HepG2 (cell line): ENCODE results near the gene CD81. TPM values are rescaled to one million over a fixed set of nuclear protein-coding genes. Genes with fewer than 3 reads are reported as not detected.

Experiments
- ATAC-seq: fragments of 200-7000 bp; cut with Tn5 transposase; 3 replicates; pipeline ENCODE4 v1.9.1; 2020; ENCODE audit warnings: mild to moderate bottlenecking, moderate library complexity
- BruUV-seq: library from RNA; stranded (reverse); fragments of 400-500 nt; replicated peaks from 2 replicates; lab custom pipeline; 2021; lab: Mats Ljungman, UMichigan
- CTCF ChIA-PET: fragments of 300-600 bp; formaldehyde crosslinking; extraction: SDS; loops from one replicate; lab custom pipeline; 2021; ENCODE audit warnings: low total read pairs, inconsistent platforms, low intra/inter-chr PET ratio; lab: Yijun Ruan, JAX
- POLR2A ChIA-PET: fragments of 350-600 bp; sonication (Branson Sonifier 250); formaldehyde crosslinking; loops from one replicate; lab custom pipeline; 2020; ENCODE audit warnings: antibody characterized with exemption, inconsistent platforms; lab: Yijun Ruan, JAX
- DNase-seq: peaks from one replicate; pipeline ENCODE4 v3.0.0-alpha.2; 2015; ENCODE audit warnings: low spot score
- FAIRE-seq: peaks from 3 replicates; lab custom pipeline; 2011; peaks lifted over from hg19 to GRCh38; lab: Jason Lieb, UNC
- H2AFZ ChIP-seq: one replicate; pipeline ENCODE4 v1.6.1; 2011; ENCODE audit warnings: low read length, inconsistent platforms
- H3K27ac ChIP-seq: fragments of 300-600 bp; 3 replicates; pipeline ENCODE4 v1.8.0; 2011; ENCODE audit warnings: mixed run types, mild to moderate bottlenecking, mixed read lengths, low read length, inconsistent platforms; ENCODE audit not compliant: insufficient read depth; ENCODE audit errors: extremely low read length
- H3K27me3 ChIP-seq, 2 experiments: fragments of 200-600 bp in 1 of 2; 2 replicates in 1 of 2; 3 replicates in 1 of 2; pipeline versions ENCODE4 v1.6.0 to v1.8.0; 2011; ENCODE audit warnings: low read length in 2 of 2, mild to moderate bottlenecking in 2 of 2, moderate library complexity in 2 of 2, inconsistent platforms in 1 of 2; ENCODE audit not compliant: insufficient read depth in 2 of 2, control insufficient read depth in 1 of 2
- H3K36me3 ChIP-seq, 2 experiments: fragments of 200-600 bp in 1 of 2; replicated peaks in 1 of 2; 2 replicates in 1 of 2; 3 replicates in 1 of 2; pipeline versions ENCODE4 v1.5.1 to v1.8.0; 2011; ENCODE audit warnings: low read length in 2 of 2, inconsistent platforms in 1 of 2; ENCODE audit not compliant: insufficient read depth in 2 of 2, control insufficient read depth in 1 of 2
- H3K4me1 ChIP-seq: 2 replicates; pipeline ENCODE4 v1.5.1; 2012; ENCODE audit warnings: low read length, inconsistent platforms; ENCODE audit not compliant: insufficient read depth
- H3K4me2 ChIP-seq: 2 replicates; pipeline ENCODE4 v1.6.0; 2011; ENCODE audit warnings: low read depth, low read length, inconsistent platforms
- H3K4me3 ChIP-seq, 3 experiments: fragments of 200-600 bp in 1 of 3; sonication (generic), shearing (Covaris generic) in 1 of 3; replicated peaks in 1 of 3; 2 replicates each; pipeline ENCODE4 v1.5.1; 2011 to 2016; ENCODE audit warnings: low read length in 3 of 3, inconsistent platforms in 2 of 3, low read depth in 2 of 3, mild to moderate bottlenecking in 2 of 3, control low read depth in 1 of 3, mixed read lengths in 1 of 3; ENCODE audit not compliant: insufficient read depth in 1 of 3
- H3K79me2 ChIP-seq: one replicate; pipeline ENCODE4 v1.6.1; 2011; ENCODE audit warnings: low read length, inconsistent platforms; ENCODE audit not compliant: insufficient read depth
- H3K9ac ChIP-seq: 2 replicates; pipeline ENCODE4 v1.6.0; 2011; ENCODE audit warnings: mild to moderate bottlenecking, low read depth, low read length, inconsistent platforms; ENCODE audit not compliant: insufficient read depth
- H3K9me3 ChIP-seq: 2 replicates; pipeline ENCODE4 v1.5.1; 2012; ENCODE audit warnings: mild to moderate bottlenecking, low read length
- H4K20me1 ChIP-seq: 2 replicates; pipeline ENCODE4 v1.6.0; 2011; ENCODE audit warnings: inconsistent platforms, mild to moderate bottlenecking, low read length, moderate library complexity; ENCODE audit not compliant: insufficient read depth
- IRX3 ChIP-seq: sonication (generic); formaldehyde crosslinking; IDR thresholded peaks from 2 replicates; pipeline ENCODE4 v1.8.1; 2023; ENCODE audit warnings: mild to moderate bottlenecking, low read depth, missing genetic modification reagents, borderline replicate concordance
- NONO ChIP-seq, 2 experiments: fragments of 450-650 bp in 1 of 2; sonication (generic) in 1 of 2; formaldehyde crosslinking in 1 of 2; IDR thresholded peaks in 1 of 2; conservative IDR thresholded peaks in 1 of 2; 2 replicates each; pipeline versions ENCODE4 v1.6.1 to v1.8.0; 2017 to 2022; ENCODE audit warnings: mild to moderate bottlenecking in 1 of 2, missing genetic modification reagents in 1 of 2, moderate library complexity in 1 of 2
- PCBP1 ChIP-seq: fragments of 200-400 bp; formaldehyde crosslinking; IDR thresholded peaks from 2 replicates; pipeline ENCODE4 v1.6.1; 2017; ENCODE audit warnings: mild to moderate bottlenecking, low read depth, low read length, borderline replicate concordance
- ZNF646 ChIP-seq: sonication (generic); formaldehyde crosslinking; IDR thresholded peaks from 2 replicates; pipeline ENCODE4 v1.9.0; 2021; ENCODE audit warnings: mild to moderate bottlenecking, missing genetic modification reagents
- WGBS: methylation state at CpG from one replicate; pipeline ENCODE4 v1.1.6; 2017; ENCODE audit warnings: low lambda C conversion rate; 5-methylcytosine and 5-hydroxymethylcytosine counted together
- in situ Hi-C: cut with HindIII; loops from 2 replicates; pipeline ENCODE4 v1.10.0; 2017; ENCODE audit warnings: low pct_unique_long_range_greater_than_20kb; ENCODE audit not compliant: extremely low pct_ligation_motif_present
- intact Hi-C: fragments of 100-400 bp; cut with micrococcal nuclease; formaldehyde crosslinking; loops from one replicate; pipeline ENCODE4 v1.10.0; 2022; ENCODE audit not compliant: unreplicated experiment
- polyA plus RNA-seq, 8 experiments: library from polyadenylated mRNA; depleted of rRNA in 3 of 8; stranded (reverse) in 7 of 8; unstranded in 1 of 8; fragments of >200 nt; fragmentation: Illumina TruSeq in 4 of 8; extraction: Trizol in 4 of 8; gene quantifications; 2 replicates each; pipeline versions ENCODE4 v1.2.1 to v1.2.3, GENCODE V29; 2011 to 2016; ENCODE audit warnings: low read depth in 4 of 8, missing spikeins in 1 of 8, mixed read lengths in 1 of 8; ENCODE audit not compliant: insufficient read depth in 1 of 8
- total RNA-seq, 5 experiments: library from RNA; depleted of rRNA; stranded (reverse); fragments of >200 nt; fragmentation: Illumina TruSeq; extraction: Trizol; gene quantifications; 2 replicates each; pipeline ENCODE4 v1.2.3, GENCODE V29; 2016; ENCODE audit warnings: low read depth in 1 of 5
- TF ChIP-seq, protein P1 (sequence below): sonication (generic); formaldehyde crosslinking; IDR thresholded peaks from 2 replicates; pipeline ENCODE4 v1.4.0; 2020; ENCODE audit warnings: low read depth, missing genetic modification reagents

The CD81 gene
- total and polyA plus RNA-seq, 2 of the 13 experiments (the other 11 are each of a cell fraction or from before 2014, with no cell fraction given) = not detected

DNA sequence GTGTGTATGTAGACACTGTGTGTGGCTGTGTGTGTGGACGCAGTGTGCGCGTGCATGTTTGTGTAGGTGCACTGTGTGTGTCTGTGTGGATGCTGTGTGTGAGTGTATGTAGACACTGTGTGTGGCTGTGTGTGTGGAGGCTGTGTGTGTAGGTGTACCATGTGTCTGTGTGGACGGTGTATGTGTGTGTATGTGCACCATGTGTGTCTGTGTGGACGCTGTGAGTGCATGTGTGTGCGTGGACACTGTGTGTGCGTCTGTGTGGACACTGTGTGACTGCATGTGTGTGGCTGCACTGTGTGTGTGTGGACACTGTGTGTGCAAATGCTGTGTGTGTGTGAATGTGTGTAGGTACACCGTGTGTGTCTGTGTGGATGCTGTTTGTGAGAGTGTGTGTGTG lies 56.9 kb downstream of the CD81 start (continued):
- TF ChIP-seq, protein P1, sequence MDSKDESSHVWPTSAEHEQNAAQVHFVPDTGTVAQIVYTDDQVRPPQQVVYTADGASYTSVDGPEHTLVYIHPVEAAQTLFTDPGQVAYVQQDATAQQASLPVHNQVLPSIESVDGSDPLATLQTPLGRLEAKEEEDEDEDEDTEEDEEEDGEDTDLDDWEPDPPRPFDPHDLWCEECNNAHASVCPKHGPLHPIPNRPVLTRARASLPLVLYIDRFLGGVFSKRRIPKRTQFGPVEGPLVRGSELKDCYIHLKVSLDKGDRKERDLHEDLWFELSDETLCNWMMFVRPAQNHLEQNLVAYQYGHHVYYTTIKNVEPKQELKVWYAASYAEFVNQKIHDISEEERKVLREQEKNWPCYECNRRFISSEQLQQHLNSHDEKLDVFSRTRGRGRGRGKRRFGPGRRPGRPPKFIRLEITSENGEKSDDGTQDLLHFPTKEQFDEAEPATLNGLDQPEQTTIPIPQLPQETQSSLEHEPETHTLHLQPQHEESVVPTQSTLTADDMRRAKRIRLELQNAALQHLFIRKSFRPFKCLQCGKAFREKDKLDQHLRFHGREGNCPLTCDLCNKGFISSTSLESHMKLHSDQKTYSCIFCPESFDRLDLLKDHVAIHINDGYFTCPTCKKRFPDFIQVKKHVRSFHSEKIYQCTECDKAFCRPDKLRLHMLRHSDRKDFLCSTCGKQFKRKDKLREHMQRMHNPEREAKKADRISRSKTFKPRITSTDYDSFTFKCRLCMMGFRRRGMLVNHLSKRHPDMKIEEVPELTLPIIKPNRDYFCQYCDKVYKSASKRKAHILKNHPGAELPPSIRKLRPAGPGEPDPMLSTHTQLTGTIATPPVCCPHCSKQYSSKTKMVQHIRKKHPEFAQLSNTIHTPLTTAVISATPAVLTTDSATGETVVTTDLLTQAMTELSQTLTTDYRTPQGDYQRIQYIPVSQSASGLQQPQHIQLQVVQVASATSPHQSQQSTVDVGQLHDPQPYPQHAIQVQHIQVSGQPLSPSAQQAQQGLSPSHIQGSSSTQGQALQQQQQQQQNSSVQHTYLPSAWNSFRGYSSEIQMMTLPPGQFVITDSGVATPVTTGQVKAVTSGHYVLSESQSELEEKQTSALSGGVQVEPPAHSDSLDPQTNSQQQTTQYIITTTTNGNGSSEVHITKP (CRISPR knock-in tag) = no peak
- TF ChIP-seq NONO (IDR thresholded peaks at IDR 0.05) (0 out of 2 replicates have a peak, but pooled peaks have one; percentile 3), NONO (CRISPR knock-in tag; conservative IDR thresholded peaks at IDR 0.05) (no peak), PCBP1 (no peak)

DNA sequence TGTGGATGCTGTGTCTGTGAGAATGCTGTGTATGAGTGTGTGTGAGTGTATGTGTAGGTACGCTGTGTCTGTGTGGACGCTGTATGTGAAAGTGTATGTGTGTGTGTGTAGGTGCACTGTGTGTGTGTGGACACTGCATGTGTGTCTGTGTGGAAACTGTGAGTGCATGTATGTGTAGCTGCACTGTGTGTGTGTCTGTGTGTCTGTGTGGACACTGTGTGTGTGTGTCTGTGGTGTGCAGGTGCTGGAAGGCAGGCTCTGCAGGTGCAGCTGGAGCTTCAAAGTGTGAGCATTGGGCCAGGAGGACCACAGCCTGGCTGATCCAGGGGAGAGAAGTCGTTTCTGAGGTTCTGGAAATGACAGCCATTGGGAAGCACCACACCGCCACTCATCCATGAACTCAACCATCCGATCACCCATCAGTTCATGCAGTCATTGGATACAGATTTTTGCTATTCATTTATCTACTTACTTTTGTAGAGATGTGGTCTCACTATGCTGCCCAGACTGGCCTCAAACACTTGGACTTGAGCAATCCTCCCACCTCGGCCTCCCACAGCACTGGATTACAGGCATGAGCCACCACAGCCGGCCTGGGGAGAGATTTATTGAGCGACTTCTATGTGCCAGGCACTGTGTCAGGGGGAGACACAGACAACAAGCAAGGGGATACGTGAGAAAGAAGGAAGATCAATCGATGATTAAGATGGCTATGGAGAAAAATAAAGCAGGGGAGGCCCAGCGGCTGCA lies 57.6 kb downstream of the CD81 start:
- Histone ChIP-seq H3K79me2 (no peaks in the 10 kb centered on the region), H3K4me2 (no peak overlapping the region), H3K27me3 (peaks cover 10 to 62% of the 10 kb centered on the region in 2 experiments; a peak in 4 of 5 replicates), H3K27ac (no peak overlapping the region), H3K9ac (no peak overlapping the region), H3K36me3 (no peaks in the 10 kb centered on the region), H3K9me3 (no peaks in the 10 kb centered on the region), H3K4me1 (no peaks in the 10 kb centered on the region), H3K4me3 (no peak overlapping the region), H4K20me1 (no peaks in the 10 kb centered on the region; the same call in 1 of the 2 replicates), H2AFZ (no peak overlapping the region)
- in situ Hi-C loops (loop anchor here (5.0 kb wide), 1 partner anchor 463 kb away; no protein-coding TSS in a partner anchor), intact Hi-C loops (no loop called here)
- ChIA-PET POLR2A (no interaction called here), CTCF (no interaction called here)
- no TSS peak for BruUV-seq
- no peak for TF ChIP-seq IRX3
- TF ChIP-seq ZNF646 (CRISPR knock-in tag) = 0 out of 2 replicates have a peak, but pooled peaks have one; percentile 64
- DNase-seq = no peak
- no peak for FAIRE-seq
- ATAC-seq = no peak
- WGBS = 31% methylated on average over 9 of the region's 11 CpGs
